ENCODE measurements around the gene VCL. TPM values are rescaled to one million over a fixed set of nuclear protein-coding genes. Genes with fewer than 3 reads are reported as not detected.

Gene VCL
- total and polyA plus RNA-seq, 2 of the 8 experiments (the other 6 are each of a cell fraction or from before 2014, with no cell fraction given), result 119 to 377 TPM

DNA sequence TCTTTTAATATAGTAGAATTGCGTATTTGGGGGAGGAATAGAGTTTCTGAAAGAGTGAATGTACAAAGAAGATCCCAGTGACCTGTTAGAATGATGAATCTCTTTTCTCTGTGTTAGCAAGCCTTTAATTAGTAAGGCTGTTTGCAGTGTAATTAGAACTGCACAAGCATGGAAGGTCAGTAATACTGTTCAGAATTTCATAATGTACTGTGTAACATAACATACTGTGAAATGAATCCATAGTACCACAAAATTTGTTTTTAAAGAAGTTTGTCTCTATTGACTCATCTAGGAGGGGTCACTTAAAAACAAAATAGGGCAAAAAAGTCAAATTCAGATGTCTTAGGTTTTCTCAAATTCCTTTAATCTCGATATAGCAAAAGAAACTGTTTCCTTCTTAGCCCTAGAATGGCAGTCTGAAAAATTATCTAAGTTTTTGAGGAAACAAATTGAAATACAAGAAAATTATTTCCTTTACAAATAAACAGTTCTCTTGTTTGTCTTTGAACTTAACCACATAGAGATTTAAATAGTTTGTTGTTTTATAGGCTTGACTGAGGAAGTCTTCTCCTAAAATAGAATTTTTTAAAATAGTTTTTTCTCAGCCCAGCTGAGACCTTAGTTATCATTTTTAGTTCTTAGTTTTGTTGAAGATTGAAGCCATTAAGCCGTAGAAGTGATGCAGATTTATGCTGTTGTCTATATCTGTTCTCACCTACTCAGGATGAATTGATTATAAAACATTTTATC lies 165.6 kb downstream of the VCL start (continued):
- TF ChIP-seq, protein P1, sequence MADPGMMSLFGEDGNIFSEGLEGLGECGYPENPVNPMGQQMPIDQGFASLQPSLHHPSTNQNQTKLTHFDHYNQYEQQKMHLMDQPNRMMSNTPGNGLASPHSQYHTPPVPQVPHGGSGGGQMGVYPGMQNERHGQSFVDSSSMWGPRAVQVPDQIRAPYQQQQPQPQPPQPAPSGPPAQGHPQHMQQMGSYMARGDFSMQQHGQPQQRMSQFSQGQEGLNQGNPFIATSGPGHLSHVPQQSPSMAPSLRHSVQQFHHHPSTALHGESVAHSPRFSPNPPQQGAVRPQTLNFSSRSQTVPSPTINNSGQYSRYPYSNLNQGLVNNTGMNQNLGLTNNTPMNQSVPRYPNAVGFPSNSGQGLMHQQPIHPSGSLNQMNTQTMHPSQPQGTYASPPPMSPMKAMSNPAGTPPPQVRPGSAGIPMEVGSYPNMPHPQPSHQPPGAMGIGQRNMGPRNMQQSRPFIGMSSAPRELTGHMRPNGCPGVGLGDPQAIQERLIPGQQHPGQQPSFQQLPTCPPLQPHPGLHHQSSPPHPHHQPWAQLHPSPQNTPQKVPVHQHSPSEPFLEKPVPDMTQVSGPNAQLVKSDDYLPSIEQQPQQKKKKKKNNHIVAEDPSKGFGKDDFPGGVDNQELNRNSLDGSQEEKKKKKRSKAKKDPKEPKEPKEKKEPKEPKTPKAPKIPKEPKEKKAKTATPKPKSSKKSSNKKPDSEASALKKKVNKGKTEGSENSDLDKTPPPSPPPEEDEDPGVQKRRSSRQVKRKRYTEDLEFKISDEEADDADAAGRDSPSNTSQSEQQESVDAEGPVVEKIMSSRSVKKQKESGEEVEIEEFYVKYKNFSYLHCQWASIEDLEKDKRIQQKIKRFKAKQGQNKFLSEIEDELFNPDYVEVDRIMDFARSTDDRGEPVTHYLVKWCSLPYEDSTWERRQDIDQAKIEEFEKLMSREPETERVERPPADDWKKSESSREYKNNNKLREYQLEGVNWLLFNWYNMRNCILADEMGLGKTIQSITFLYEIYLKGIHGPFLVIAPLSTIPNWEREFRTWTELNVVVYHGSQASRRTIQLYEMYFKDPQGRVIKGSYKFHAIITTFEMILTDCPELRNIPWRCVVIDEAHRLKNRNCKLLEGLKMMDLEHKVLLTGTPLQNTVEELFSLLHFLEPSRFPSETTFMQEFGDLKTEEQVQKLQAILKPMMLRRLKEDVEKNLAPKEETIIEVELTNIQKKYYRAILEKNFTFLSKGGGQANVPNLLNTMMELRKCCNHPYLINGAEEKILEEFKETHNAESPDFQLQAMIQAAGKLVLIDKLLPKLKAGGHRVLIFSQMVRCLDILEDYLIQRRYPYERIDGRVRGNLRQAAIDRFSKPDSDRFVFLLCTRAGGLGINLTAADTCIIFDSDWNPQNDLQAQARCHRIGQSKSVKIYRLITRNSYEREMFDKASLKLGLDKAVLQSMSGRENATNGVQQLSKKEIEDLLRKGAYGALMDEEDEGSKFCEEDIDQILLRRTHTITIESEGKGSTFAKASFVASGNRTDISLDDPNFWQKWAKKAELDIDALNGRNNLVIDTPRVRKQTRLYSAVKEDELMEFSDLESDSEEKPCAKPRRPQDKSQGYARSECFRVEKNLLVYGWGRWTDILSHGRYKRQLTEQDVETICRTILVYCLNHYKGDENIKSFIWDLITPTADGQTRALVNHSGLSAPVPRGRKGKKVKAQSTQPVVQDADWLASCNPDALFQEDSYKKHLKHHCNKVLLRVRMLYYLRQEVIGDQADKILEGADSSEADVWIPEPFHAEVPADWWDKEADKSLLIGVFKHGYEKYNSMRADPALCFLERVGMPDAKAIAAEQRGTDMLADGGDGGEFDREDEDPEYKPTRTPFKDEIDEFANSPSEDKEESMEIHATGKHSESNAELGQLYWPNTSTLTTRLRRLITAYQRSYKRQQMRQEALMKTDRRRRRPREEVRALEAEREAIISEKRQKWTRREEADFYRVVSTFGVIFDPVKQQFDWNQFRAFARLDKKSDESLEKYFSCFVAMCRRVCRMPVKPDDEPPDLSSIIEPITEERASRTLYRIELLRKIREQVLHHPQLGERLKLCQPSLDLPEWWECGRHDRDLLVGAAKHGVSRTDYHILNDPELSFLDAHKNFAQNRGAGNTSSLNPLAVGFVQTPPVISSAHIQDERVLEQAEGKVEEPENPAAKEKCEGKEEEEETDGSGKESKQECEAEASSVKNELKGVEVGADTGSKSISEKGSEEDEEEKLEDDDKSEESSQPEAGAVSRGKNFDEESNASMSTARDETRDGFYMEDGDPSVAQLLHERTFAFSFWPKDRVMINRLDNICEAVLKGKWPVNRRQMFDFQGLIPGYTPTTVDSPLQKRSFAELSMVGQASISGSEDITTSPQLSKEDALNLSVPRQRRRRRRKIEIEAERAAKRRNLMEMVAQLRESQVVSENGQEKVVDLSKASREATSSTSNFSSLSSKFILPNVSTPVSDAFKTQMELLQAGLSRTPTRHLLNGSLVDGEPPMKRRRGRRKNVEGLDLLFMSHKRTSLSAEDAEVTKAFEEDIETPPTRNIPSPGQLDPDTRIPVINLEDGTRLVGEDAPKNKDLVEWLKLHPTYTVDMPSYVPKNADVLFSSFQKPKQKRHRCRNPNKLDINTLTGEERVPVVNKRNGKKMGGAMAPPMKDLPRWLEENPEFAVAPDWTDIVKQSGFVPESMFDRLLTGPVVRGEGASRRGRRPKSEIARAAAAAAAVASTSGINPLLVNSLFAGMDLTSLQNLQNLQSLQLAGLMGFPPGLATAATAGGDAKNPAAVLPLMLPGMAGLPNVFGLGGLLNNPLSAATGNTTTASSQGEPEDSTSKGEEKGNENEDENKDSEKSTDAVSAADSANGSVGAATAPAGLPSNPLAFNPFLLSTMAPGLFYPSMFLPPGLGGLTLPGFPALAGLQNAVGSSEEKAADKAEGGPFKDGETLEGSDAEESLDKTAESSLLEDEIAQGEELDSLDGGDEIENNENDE (IDR thresholded peaks at IDR 0.05; ENCODE audit: insufficient replicate concordance, low read length), result no peak
- TF ChIP-seq MAFK (IDR thresholded peaks at IDR 0.05; ENCODE audit: low read depth, low read length), result no peak
- TF ChIP-seq PHF8 (conservative IDR thresholded peaks at IDR 0.05; ENCODE audit: low read depth, low read length), result no peak
- TF ChIP-seq, protein P2, sequence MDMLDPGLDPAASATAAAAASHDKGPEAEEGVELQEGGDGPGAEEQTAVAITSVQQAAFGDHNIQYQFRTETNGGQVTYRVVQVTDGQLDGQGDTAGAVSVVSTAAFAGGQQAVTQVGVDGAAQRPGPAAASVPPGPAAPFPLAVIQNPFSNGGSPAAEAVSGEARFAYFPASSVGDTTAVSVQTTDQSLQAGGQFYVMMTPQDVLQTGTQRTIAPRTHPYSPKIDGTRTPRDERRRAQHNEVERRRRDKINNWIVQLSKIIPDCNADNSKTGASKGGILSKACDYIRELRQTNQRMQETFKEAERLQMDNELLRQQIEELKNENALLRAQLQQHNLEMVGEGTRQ (IDR thresholded peaks at IDR 0.05; ENCODE audit: low read length), result no peak
- no peak for TF ChIP-seq EGR1 (IDR thresholded peaks at IDR 0.05; ENCODE audit: borderline replicate concordance, low read depth, low read length)
- no peak for TF ChIP-seq SIRT6 (IDR thresholded peaks at IDR 0.05; ENCODE audit: low read length)
- no peak for TF ChIP-seq GABPA (IDR thresholded peaks at IDR 0.05; ENCODE audit: borderline replicate concordance, insufficient read depth, low read length)
- TF ChIP-seq BRCA1 (IDR thresholded peaks at IDR 0.05; ENCODE audit: low read depth, low read length), result no peak
- no peak for TF ChIP-seq EZH2 (IDR thresholded peaks at IDR 0.05; ENCODE audit: low read depth, low read length, severe bottlenecking)

Measured in H1 (cell line).